Caco-2 (cell line): ENCODE data around the gene NAGA. TPM values are rescaled to one million over a fixed set of nuclear protein-coding genes. Genes with fewer than 3 reads are reported as not detected.

Experiments used
- BruUV-seq: library from RNA; stranded (reverse); fragments of 400-500 nt; replicated peaks from 2 replicates; lab custom pipeline; 2021; lab: Mats Ljungman, UMichigan
- CTCF ChIA-PET: fragments of 300-600 bp; sonication (Branson Sonifier 250); formaldehyde crosslinking; loops from one replicate; lab custom pipeline; 2022; ENCODE audit warnings: antibody characterized with exemption; lab: Charles Lee
- POLR2A ChIA-PET: fragments of 300-600 bp; sonication (Branson Sonifier 250); formaldehyde crosslinking; loops from one replicate; lab custom pipeline; 2022; ENCODE audit warnings: antibody characterized with exemption; lab: Charles Lee
- DNase-seq, 2 experiments: peaks; one replicate each; pipeline versions ENCODE4 v3.0.0 to v3.0.0-alpha.2; 2020 to 2022
- H3K27me3 ChIP-seq: replicated peaks from 2 replicates; pipeline ENCODE4 v1.6.0; 2011; ENCODE audit warnings: low read length; ENCODE audit not compliant: control insufficient read depth, insufficient read depth
- H3K36me3 ChIP-seq: 2 replicates; pipeline ENCODE4 v1.5.1; 2011; ENCODE audit warnings: low read length; ENCODE audit not compliant: control insufficient read depth, insufficient read depth
- H3K4me1 ChIP-seq: fragments of 250-450 bp; sonication (Bioruptor Pico); 2 replicates; pipeline ENCODE4 v1.5.1; 2020; ENCODE audit warnings: mild to moderate bottlenecking
- H3K4me3 ChIP-seq: 2 replicates; pipeline ENCODE4 v1.5.1; 2011; ENCODE audit warnings: low read depth, mild to moderate bottlenecking, control low read depth, low read length
- H3K9me3 ChIP-seq: fragments of 250-450 bp; sonication (Bioruptor Pico); 2 replicates; pipeline ENCODE4 v1.5.1; 2020; ENCODE audit warnings: mild to moderate bottlenecking, moderate library complexity
- H3K27ac Mint-ChIP-seq: one replicate; pipeline ENCODE4 v1.8.0; 2022; ENCODE audit warnings: mixed read lengths; ENCODE audit not compliant: unreplicated experiment
- H3K27me3 Mint-ChIP-seq: one replicate; pipeline ENCODE4 v1.8.0; 2022; ENCODE audit warnings: mixed read lengths; ENCODE audit not compliant: insufficient read depth, unreplicated experiment
- H3K36me3 Mint-ChIP-seq: one replicate; pipeline ENCODE4 v1.8.0; 2022; ENCODE audit warnings: mild to moderate bottlenecking, mixed read lengths; ENCODE audit not compliant: insufficient read depth, unreplicated experiment
- H3K4me1 Mint-ChIP-seq: one replicate; pipeline ENCODE4 v1.8.0; 2022; ENCODE audit warnings: low read depth, mixed read lengths; ENCODE audit not compliant: unreplicated experiment
- H3K4me3 Mint-ChIP-seq: one replicate; pipeline ENCODE4 v1.8.0; 2022; ENCODE audit warnings: mild to moderate bottlenecking, moderate library complexity, mixed read lengths; ENCODE audit not compliant: unreplicated experiment
- H3K9me3 Mint-ChIP-seq: one replicate; pipeline ENCODE4 v1.8.0; 2022; ENCODE audit warnings: mixed read lengths; ENCODE audit not compliant: unreplicated experiment
- intact Hi-C: fragments of 100-400 bp; cut with micrococcal nuclease; formaldehyde crosslinking; loops from one replicate; pipeline ENCODE4 v1.10.0; 2022; ENCODE audit not compliant: unreplicated experiment
- total RNA-seq: library from RNA; stranded (reverse); gene quantifications from 2 replicates; pipeline ENCODE4 v1.2.3, GENCODE V29; 2022
- TF ChIP-seq, protein P1 (sequence below), 2 experiments: fragments of 200-600 bp in 1 of 2; IDR thresholded peaks; 1 replicate in 1 of 2; 2 replicates in 1 of 2; pipeline versions ENCODE4 v1.5.1 to v1.8.0; 2011 to 2022; ENCODE audit warnings: antibody characterized with exemption in 1 of 2, control low read depth in 1 of 2, inconsistent platforms in 1 of 2, low read depth in 1 of 2, low read length in 1 of 2, mild to moderate bottlenecking in 1 of 2, moderate library complexity in 1 of 2; ENCODE audit not compliant: insufficient read depth in 1 of 2, severe bottlenecking in 1 of 2, unreplicated experiment in 1 of 2

NAGA gene
- total RNA-seq, 1 experiment from 2014 or later, result 28.3 TPM

DNA sequence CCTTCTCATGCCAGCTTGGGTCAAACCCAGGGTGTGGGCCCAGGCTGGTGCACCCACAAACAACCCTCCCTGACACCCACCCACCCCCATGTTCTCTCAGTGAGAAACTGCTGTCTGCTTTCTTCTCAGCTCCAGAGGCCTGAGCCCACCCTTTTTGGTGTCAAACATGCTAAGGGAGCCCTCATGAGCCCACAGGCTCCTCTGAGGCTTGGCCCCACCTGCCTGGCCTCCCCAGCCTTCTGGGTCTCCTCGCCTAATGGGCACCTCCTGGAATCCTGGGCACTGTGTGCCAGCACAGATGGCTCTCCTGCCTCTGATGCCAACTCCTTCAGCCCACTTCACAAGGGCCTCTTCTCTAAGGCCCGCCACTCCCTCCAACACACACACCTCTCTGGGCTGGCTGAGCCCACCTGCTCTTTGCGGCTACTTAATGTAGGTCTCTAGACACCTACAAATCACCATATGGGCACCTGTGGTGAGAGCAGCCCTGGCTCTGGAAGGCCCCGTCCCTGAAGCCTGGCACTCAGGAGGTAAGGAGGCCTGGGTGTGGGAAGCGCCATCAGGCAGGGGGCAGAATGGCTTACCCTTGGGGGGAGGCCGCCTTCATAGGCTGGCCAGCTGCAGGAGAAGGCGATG is 4.4 kb downstream of the NAGA start:
- POLR2A ChIA-PET, result no interaction called here

DNA sequence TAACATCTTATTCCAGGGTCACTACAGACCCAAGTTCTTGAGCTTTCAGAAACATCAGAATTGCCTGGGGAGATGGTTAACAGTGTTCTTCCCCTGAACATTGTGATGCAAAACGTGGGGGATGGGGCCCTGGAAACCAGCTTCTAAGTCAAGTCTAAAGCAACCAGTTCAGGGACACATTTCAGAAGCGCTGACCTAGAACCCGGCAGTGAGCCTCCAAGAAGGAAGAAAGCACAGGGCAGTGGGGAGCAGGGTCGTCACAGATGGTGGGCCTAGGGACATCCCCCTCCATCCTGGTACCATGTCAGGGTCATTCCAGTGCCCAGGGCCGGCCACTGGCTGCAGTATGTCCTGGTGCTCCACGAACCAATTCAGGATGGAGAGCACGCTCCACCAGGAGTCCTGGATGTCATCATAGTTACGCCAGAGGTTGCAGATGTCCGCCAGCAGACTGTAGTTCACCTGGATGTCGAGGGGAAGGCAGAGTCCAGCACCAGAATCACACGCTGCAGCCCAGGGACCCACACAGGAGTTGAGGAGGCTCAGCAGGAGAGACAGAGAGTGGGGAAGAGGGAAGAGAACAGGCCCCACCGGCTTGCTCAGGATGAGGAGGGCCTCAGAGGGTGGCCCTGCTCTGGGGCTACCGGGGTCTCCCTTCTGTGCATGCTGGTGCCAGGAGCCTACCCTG is 5.0 kb downstream of the NAGA start:
- Histone ChIP-seq H3K27me3 (no peaks in the 10 kb centered on the region), H3K4me3 (no peak overlapping the region), H3K36me3 (no peaks in the 10 kb centered on the region; the same call in 1 of the 2 replicates), H3K9me3 (no peaks in the 10 kb centered on the region), H3K4me1 (peaks cover 7% of the 10 kb centered on the region; the same call in 1 of the 2 replicates)
- H3K4me1 Mint-ChIP-seq, result no peaks in the 10 kb centered on the region
- intact Hi-C loops, result no loop called here
- no peak overlapping the region for H3K4me3 Mint-ChIP-seq
- DNase-seq, result no peak
- no peak overlapping the region for H3K27ac Mint-ChIP-seq
- ChIA-PET CTCF (no interaction called here), POLR2A (no interaction called here)
- no peaks in the 10 kb centered on the region for H3K9me3 Mint-ChIP-seq
- H3K27me3 Mint-ChIP-seq, result no peaks in the 10 kb centered on the region
- TF ChIP-seq, protein P1, sequence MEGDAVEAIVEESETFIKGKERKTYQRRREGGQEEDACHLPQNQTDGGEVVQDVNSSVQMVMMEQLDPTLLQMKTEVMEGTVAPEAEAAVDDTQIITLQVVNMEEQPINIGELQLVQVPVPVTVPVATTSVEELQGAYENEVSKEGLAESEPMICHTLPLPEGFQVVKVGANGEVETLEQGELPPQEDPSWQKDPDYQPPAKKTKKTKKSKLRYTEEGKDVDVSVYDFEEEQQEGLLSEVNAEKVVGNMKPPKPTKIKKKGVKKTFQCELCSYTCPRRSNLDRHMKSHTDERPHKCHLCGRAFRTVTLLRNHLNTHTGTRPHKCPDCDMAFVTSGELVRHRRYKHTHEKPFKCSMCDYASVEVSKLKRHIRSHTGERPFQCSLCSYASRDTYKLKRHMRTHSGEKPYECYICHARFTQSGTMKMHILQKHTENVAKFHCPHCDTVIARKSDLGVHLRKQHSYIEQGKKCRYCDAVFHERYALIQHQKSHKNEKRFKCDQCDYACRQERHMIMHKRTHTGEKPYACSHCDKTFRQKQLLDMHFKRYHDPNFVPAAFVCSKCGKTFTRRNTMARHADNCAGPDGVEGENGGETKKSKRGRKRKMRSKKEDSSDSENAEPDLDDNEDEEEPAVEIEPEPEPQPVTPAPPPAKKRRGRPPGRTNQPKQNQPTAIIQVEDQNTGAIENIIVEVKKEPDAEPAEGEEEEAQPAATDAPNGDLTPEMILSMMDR (IDR thresholded peaks at IDR 0.05; ENCODE audit: insufficient read depth in 1 of 2, low read depth in 1 of 2, low read length in 1 of 2, severe bottlenecking in 1 of 2, unreplicated experiment in 1 of 2), result no peak
- peaks cover 14% of the 10 kb centered on the region for H3K36me3 Mint-ChIP-seq
- no TSS peak for BruUV-seq

More for the DNA sequence above, 4.4 kb downstream of the NAGA start:
- no peaks in the 10 kb centered on the region for H3K9me3 ChIP-seq
- H3K27me3 ChIP-seq, result no peaks in the 10 kb centered on the region
- Mint-ChIP-seq H3K36me3 (peaks cover 14% of the 10 kb centered on the region), H3K27ac (no peak overlapping the region), H3K9me3 (no peaks in the 10 kb centered on the region), H3K4me1 (no peaks in the 10 kb centered on the region), H3K27me3 (no peaks in the 10 kb centered on the region), H3K4me3 (no peak overlapping the region)
- no peak overlapping the region for H3K4me3 ChIP-seq
- BruUV-seq, result no TSS peak
- H3K4me1 ChIP-seq, result peaks cover 7% of the 10 kb centered on the region; the same call in 1 of the 2 replicates
- CTCF ChIA-PET, result no interaction called here
- intact Hi-C loops, result no loop called here
- no peaks in the 10 kb centered on the region; the same call in 1 of the 2 replicates for H3K36me3 ChIP-seq
- DNase-seq, result no peak
- TF ChIP-seq, protein P1 (IDR thresholded peaks at IDR 0.05; ENCODE audit: insufficient read depth in 1 of 2, low read depth in 1 of 2, low read length in 1 of 2, severe bottlenecking in 1 of 2, unreplicated experiment in 1 of 2), result no peak

DNA sequence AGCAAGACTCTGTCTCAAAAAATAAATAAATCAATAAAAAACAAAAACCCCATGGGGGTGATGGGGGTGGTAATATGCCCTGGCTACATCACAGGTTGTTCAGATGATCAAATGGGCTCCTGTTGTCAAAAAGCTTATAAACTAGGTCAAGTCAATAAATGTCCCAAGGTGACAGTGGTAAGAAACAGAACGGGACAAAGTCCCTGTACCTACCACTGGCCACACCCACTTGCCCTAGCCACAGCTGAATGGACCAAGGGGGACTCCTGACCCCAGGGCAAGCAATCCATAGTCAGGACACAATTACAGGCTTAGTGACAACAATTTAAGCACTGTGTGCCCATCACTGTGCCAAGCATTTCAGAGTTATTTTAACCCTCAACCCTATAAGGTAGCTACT is 6.0 kb downstream of the NAGA start:
- H3K27me3 ChIP-seq, result no peaks in the 10 kb centered on the region
- no peaks in the 10 kb centered on the region for H3K9me3 ChIP-seq
- Mint-ChIP-seq H3K27me3 (no peaks in the 10 kb centered on the region), H3K27ac (no peak overlapping the region), H3K4me3 (no peak overlapping the region), H3K4me1 (no peaks in the 10 kb centered on the region), H3K9me3 (no peaks in the 10 kb centered on the region), H3K36me3 (peaks cover 14% of the 10 kb centered on the region)
- BruUV-seq, result no TSS peak
- no peaks in the 10 kb centered on the region; the same call in 1 of the 2 replicates for H3K36me3 ChIP-seq
- intact Hi-C loops, result no loop called here
- TF ChIP-seq, protein P1 (IDR thresholded peaks at IDR 0.05; ENCODE audit: insufficient read depth in 1 of 2, low read depth in 1 of 2, low read length in 1 of 2, severe bottlenecking in 1 of 2, unreplicated experiment in 1 of 2), result no peak
- no peak for DNase-seq
- H3K4me3 ChIP-seq, result no peak overlapping the region
- ChIA-PET CTCF (no interaction called here), POLR2A (no interaction called here)
- peaks cover 1% of the 10 kb centered on the region; the same call in 1 of the 2 replicates for H3K4me1 ChIP-seq
